Measurements from ENCODE around the gene ETS1. TPM values are rescaled to one million over a fixed set of nuclear protein-coding genes. Genes with fewer than 3 reads are reported as not detected.

Gene ETS1
- total RNA-seq, 1 donor from 2014 or later, result 45.6 TPM

GRCh38 chr11:128598506-128599150, 11.3 kb upstream of the ETS1 start:
- DNase-seq (no peak), ATAC-seq (ENCODE audit: poor library complexity) (no peak)
- intact Hi-C loops (cut with DNase I), result no loop called here

GRCh38 chr11:128598096-128598495, 10.7 kb upstream of the ETS1 start:
- intact Hi-C loops (cut with DNase I), result no loop called here
- ATAC-seq (ENCODE audit: poor library complexity), result no peak
- no peak for DNase-seq

DNA sequence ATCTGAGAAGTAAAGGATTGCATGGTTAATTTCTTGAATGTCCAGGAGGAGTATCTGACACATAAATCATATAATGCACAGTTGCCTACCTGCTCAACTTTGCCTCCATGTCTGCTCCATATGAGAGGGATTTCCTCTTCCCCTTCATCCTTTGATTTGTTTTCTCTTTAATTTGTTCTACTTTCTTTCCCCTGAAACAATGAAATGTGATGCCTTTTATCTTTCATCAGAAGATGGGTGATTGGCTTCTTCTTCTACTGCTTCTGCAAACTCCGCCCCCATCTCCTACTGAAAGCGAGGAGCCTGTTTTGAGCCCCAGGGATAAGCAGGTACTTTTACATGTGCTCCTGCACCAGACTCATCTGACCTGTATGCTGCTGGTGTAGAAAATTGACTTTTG, 9.9 kb upstream of the ETS1 start:
- intact Hi-C loops (cut with DNase I), result no loop called here
- DNase-seq (no peak), ATAC-seq (ENCODE audit: poor library complexity) (no peak)

GRCh38 chr11:128596250-128596649, 8.9 kb upstream of the ETS1 start:
- ATAC-seq (ENCODE audit: poor library complexity) (no peak), DNase-seq (no peak)
- intact Hi-C loops (cut with DNase I), result no loop called here

GRCh38 chr11:128595775-128596174, 8.4 kb upstream of the ETS1 start:
- intact Hi-C loops (cut with DNase I), result no loop called here
- ATAC-seq (ENCODE audit: poor library complexity), result no peak
- no peak for DNase-seq

GRCh38 chr11:128595221-128595620, 7.9 kb upstream of the ETS1 start:
- ATAC-seq (ENCODE audit: poor library complexity) (no peak), DNase-seq (no peak)
- intact Hi-C loops (cut with DNase I), result no loop called here

GRCh38 chr11:128594226-128594625, 6.9 kb upstream of the ETS1 start:
- ATAC-seq (ENCODE audit: poor library complexity) (no peak), DNase-seq (no peak)
- intact Hi-C loops (cut with DNase I), result no loop called here

DNA sequence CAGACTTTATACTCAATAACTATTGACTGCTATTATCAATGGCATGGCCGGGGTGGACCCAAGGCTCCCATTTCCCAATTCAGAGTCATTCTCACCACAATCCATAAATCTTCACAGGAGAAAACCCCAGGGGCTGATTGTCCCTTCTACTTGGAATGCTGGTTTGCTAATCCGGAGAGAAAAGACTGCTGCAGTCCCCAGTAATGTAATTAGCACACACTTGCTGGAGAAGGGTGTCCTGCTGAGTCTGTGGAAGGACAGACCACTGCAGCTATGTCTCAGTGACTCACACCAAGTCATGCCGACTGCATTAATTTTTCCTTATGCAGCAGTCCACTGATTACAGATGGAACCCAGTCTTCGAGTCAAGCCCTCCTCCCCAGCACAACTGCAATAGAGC, 5.9 kb upstream of the ETS1 start:
- intact Hi-C loops (cut with DNase I), result no loop called here
- DNase-seq (no peak), ATAC-seq (ENCODE audit: poor library complexity) (no peak)

DNA sequence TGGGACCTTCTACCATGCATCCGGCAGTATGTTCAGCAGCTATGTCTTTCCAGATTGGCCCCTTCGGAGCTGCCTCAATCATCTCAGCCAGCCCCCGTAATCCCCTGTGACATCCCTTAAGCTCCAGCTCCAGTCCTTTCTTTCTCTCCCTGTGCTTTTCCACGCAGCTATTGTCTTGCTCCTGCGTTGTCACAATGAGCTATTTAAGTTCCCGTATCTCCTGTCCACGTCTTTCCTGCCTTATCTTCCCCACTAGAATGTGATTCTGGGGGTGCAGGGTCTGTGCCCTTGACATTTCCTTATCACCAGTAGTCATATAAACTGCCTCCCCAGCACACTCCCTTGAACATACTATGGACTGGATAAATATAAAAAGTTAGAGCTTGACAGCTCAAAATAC, 5.1 kb upstream of the ETS1 start:
- ATAC-seq (ENCODE audit: poor library complexity) (peak; percentile 31), DNase-seq (no peak)
- intact Hi-C loops (cut with DNase I), result no loop called here

- ATAC-seq (ENCODE audit: poor library complexity) (no peak), DNase-seq (no peak)
- intact Hi-C loops (cut with DNase I), result no loop called here
Observed at GRCh38 chr11:128590587-128590986, 3.2 kb upstream of the ETS1 start.

DNA sequence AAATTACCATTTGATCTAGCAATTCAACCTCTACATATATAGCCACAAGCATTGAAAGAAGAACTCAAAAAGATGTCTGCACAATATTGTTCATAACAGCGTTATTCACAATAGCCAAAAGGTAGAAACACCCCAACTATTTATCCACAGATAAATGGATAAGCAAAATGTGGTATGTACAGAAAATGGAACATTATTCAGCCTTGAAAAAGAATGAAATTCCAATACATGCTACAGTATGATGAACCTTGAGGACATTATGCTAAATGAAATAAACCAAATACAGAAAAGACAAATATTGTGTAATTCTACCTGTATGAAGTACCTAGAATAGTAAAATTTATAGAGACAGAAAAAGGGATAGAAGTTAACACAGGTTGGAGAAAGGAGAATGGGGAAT, 2.6 kb upstream of the ETS1 start:
- intact Hi-C loops (cut with DNase I), result no loop called here
- DNase-seq, result no peak
- ATAC-seq (ENCODE audit: poor library complexity), result no peak

GRCh38 chr11:128588093-128588492, 735 bp upstream of the ETS1 start:
- no peak for ATAC-seq (ENCODE audit: poor library complexity)
- no peak for DNase-seq
- intact Hi-C loops (cut with DNase I), result no loop called here

DNA sequence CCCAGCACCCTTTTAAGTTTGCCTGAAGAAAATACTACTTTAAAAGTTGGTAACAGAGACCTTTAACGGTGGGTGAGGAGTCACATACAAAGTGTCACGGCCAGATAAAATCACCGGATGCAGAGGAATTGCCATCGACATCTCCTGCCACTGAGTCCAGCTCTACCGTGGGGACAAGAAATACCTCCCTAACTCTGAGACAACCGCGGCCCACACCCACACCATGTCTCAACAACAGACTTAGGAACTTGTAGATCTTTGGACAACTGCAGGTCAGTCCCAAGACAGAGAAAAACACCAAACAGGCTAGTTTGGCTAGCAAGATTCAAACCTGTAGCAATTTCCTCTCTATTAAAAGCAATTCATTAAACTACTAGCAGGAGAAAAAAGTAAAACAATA, 669 bp downstream of the ETS1 start:
- ATAC-seq (ENCODE audit: poor library complexity) (no peak), DNase-seq (no peak)
- intact Hi-C loops (cut with DNase I), result no loop called here

- DNase-seq (no peak), ATAC-seq (ENCODE audit: poor library complexity) (no peak)
- intact Hi-C loops (cut with DNase I), result no loop called here
Observed at GRCh38 chr11:128585498-128586238, 1.7 kb downstream of the ETS1 start.

DNA sequence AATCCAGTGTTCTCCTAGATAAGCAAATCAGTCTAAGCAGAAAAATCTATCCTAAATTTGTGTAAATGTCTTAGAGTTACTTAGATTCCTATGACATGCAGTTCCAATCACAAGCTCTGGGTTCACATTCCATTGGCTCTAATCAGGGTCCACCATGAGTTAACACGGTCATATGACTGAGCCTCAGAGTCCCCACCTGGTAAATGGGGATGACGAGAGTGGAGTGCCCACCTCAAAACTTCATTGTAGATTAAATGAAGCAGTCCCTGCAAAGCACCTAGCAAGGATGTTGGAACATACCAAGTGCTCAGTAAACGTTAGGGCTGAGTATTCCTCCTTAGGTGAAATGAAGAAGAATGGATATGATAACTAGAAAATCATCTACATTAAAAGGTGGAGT, 3.1 kb downstream of the ETS1 start:
- DNase-seq, result no peak
- ATAC-seq (ENCODE audit: poor library complexity), result no peak
- intact Hi-C loops (cut with DNase I), result no loop called here

GRCh38 chr11:128582496-128583366, 4.6 kb downstream of the ETS1 start:
- DNase-seq, result peak; percentile 38
- intact Hi-C loops (cut with DNase I), result no loop called here
- ATAC-seq (ENCODE audit: poor library complexity), result peak; percentile 85

GRCh38 chr11:128581561-128582272, 5.6 kb downstream of the ETS1 start:
- DNase-seq, result no peak
- ATAC-seq (ENCODE audit: poor library complexity), result no peak
- intact Hi-C loops (cut with DNase I), result no loop called here

DNA sequence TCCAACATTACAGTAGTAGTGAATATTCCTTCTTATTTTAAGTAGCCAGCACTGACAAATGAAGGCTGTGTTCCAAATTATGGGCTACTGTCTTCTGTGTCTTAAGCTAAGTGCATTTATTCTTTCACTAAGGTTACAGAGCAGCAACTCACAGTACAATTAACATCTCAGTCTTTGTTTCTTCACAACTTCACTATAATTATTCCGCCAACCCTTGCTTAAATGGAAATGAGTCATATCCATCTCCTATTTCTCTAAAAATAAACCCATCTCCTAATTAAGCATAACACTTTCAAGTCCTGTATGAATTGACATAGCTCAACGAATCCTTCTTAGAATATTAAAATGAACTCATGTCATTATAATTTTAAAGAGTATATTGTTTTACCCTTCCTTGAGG, 6.7 kb downstream of the ETS1 start:
- no peak for DNase-seq
- intact Hi-C loops (cut with DNase I), result no loop called here
- ATAC-seq (ENCODE audit: poor library complexity), result no peak

GRCh38 chr11:128579798-128580504, 7.4 kb downstream of the ETS1 start:
- DNase-seq (no peak), ATAC-seq (ENCODE audit: poor library complexity) (no peak)
- intact Hi-C loops (cut with DNase I), result no loop called here

Data from Right ventricle myocardium superior (tissue), 1 donor.